HL-60 (cell line): ENCODE results near the gene ZBTB46.

Experiments used
- CTCF ChIP-seq: IDR thresholded peaks from one replicate; pipeline ENCODE4 v1.5.1; 2011; ENCODE audit warnings: low read length, control low read depth, inconsistent platforms; ENCODE audit not compliant: insufficient read depth
- GABPA ChIP-seq: IDR thresholded peaks from 2 replicates; pipeline ENCODE4 v1.6.1; 2012; ENCODE audit warnings: low read depth
- POLR2AphosphoS5 ChIP-seq: IDR thresholded peaks from 2 replicates; pipeline ENCODE4 v1.6.1; 2012; ENCODE audit warnings: low read depth
- REST ChIP-seq: IDR thresholded peaks from 2 replicates; pipeline ENCODE4 v1.6.1; 2012; ENCODE audit warnings: low read depth; ENCODE audit not compliant: insufficient replicate concordance

GRCh38 chr20:63753381-63753780 lies 77.7 kb downstream of the ZBTB46 start:
- TF ChIP-seq CTCF, result no peak
- no peak for TF ChIP-seq POLR2AphosphoS5
- TF ChIP-seq GABPA, result no peak
- no peak for TF ChIP-seq REST
